SK-N-SH (cell line): Measurements from ENCODE around the gene F7. TPM values are rescaled to one million over a fixed set of nuclear protein-coding genes. Genes with fewer than 3 reads are reported as not detected.

Experiments used
- CTCF ChIA-PET: fragments of 300-600, 350-600 bp; formaldehyde crosslinking; extraction: SDS; loops from one replicate; lab custom pipeline; 2021; lab: Yijun Ruan, JAX
- POLR2A ChIA-PET: fragments of 350-600 bp; sonication (Branson Sonifier 250); formaldehyde crosslinking; extraction: SDS; loops from one replicate; lab custom pipeline; 2020; ENCODE audit warnings: antibody characterized with exemption, inconsistent platforms; lab: Yijun Ruan, JAX
- DNase-seq: peaks from one replicate; pipeline ENCODE4 v3.0.0; 2012
- H2AFZ ChIP-seq: fragments of 200-600 bp; sonication (generic); 2 replicates; pipeline ENCODE4 v1.8.1; 2016; ENCODE audit warnings: antibody characterized with exemption, mild to moderate bottlenecking, low read depth
- H3F3A ChIP-seq: fragments of 200-600 bp; sonication (generic); replicated peaks from 2 replicates; pipeline ENCODE3; 2016; ENCODE audit warnings: antibody characterized with exemption, mild to moderate bottlenecking; ENCODE audit not compliant: insufficient read depth
- H3K27ac ChIP-seq, 2 experiments: fragments of 200-500 bp in 1 of 2; fragments of 200-600 bp in 1 of 2; sonication (Bioruptor generic) in 1 of 2; sonication (generic), shearing (Covaris generic) in 1 of 2; 2 replicates each; pipeline versions ENCODE4 v1.5.1 to v1.6.1; 2014 to 2016; ENCODE audit warnings: low read depth in 2 of 2, inconsistent platforms in 1 of 2, low read length in 1 of 2, mild to moderate bottlenecking in 1 of 2, mixed read lengths in 1 of 2
- H3K27me3 ChIP-seq: fragments of 200-600 bp; sonication (generic), shearing (Covaris generic); 2 replicates; pipeline ENCODE4 v1.6.1; 2016; ENCODE audit warnings: mixed run types; ENCODE audit not compliant: insufficient read depth
- H3K36me3 ChIP-seq, 2 experiments: fragments of 200-500 bp in 1 of 2; fragments of 200-600 bp in 1 of 2; sonication (Bioruptor generic) in 1 of 2; sonication (generic) in 1 of 2; replicated peaks in 1 of 2; 2 replicates each; pipeline versions ENCODE3 to v1.5.1; 2014 to 2016; ENCODE audit warnings: low read length in 1 of 2, mild to moderate bottlenecking in 1 of 2; ENCODE audit not compliant: insufficient read depth in 2 of 2, control insufficient read depth in 1 of 2
- H3K4me1 ChIP-seq, 2 experiments: fragments of 200-500 bp in 1 of 2; fragments of 200-600 bp in 1 of 2; sonication (Bioruptor generic) in 1 of 2; sonication (generic), shearing (Covaris generic) in 1 of 2; 2 replicates each; pipeline versions ENCODE4 v1.5.1 to v1.6.1; 2014 to 2016; ENCODE audit warnings: low read depth in 1 of 2, low read length in 1 of 2, mixed run types in 1 of 2; ENCODE audit not compliant: insufficient read depth in 2 of 2, control insufficient read depth in 1 of 2
- H3K4me2 ChIP-seq: fragments of 200-600 bp; sonication (generic), shearing (Covaris generic); 2 replicates; pipeline ENCODE4 v1.6.1; 2017; ENCODE audit warnings: mixed run types
- H3K4me3 ChIP-seq, 2 experiments: fragments of 200-500 bp in 1 of 2; fragments of 200-600 bp in 1 of 2; sonication (Bioruptor generic) in 1 of 2; sonication (generic), shearing (Covaris generic) in 1 of 2; 2 replicates each; pipeline versions ENCODE4 v1.5.1 to v1.8.1; 2014 to 2016; ENCODE audit warnings: low read depth in 2 of 2, inconsistent platforms in 1 of 2, low read length in 1 of 2, mild to moderate bottlenecking in 1 of 2, mixed read lengths in 1 of 2, moderate library complexity in 1 of 2
- H3K79me2 ChIP-seq: fragments of 200-600 bp; sonication (generic); 2 replicates; pipeline ENCODE4 v1.8.1; 2017; ENCODE audit warnings: mild to moderate bottlenecking; ENCODE audit not compliant: insufficient read depth
- H3K9ac ChIP-seq: fragments of 200-600 bp; sonication (generic); 2 replicates; pipeline ENCODE4 v1.6.1; 2017; ENCODE audit warnings: mixed run types
- H3K9me2 ChIP-seq: fragments of 200-600 bp; sonication (generic); 2 replicates; pipeline ENCODE4 v1.6.1; 2017; ENCODE audit warnings: mixed run types
- H3K9me3 ChIP-seq: fragments of 200-600 bp; sonication (generic); 2 replicates; pipeline ENCODE4 v1.6.1; 2017; ENCODE audit warnings: mixed run types, mild to moderate bottlenecking, moderate library complexity
- H4K20me1 ChIP-seq: fragments of 200-600 bp; sonication (generic); 2 replicates; pipeline ENCODE4 v1.6.1; 2017; ENCODE audit warnings: mild to moderate bottlenecking, mixed run types; ENCODE audit not compliant: insufficient read depth
- EZH2phosphoT487 ChIP-seq: fragments of 200-600 bp; sonication (generic); IDR thresholded peaks from 2 replicates; pipeline ENCODE4 v1.6.1; 2017; ENCODE audit warnings: low read depth, mixed run types, mild to moderate bottlenecking, antibody characterized with exemption, moderate library complexity, borderline replicate concordance
- FOXM1 ChIP-seq: IDR thresholded peaks from 2 replicates; pipeline ENCODE4 v1.4.0; 2012; ENCODE audit warnings: low read depth, mild to moderate bottlenecking
- GATA2 ChIP-seq: sonication (generic); formaldehyde crosslinking; IDR thresholded peaks from 2 replicates; pipeline ENCODE4 v1.5.0; 2020; ENCODE audit warnings: mild to moderate bottlenecking, missing genetic modification reagents
- IRF3 ChIP-seq: fragments of 150-350 bp; IDR thresholded peaks from 2 replicates; pipeline ENCODE4 v1.6.1; 2016; ENCODE audit warnings: mild to moderate bottlenecking, low read depth, low read length
- MEF2A ChIP-seq: IDR thresholded peaks from 2 replicates; pipeline ENCODE4 v1.4.0; 2012; ENCODE audit warnings: low read depth, borderline replicate concordance
- NFIC ChIP-seq: IDR thresholded peaks from 2 replicates; pipeline ENCODE4 v1.4.0; 2012; ENCODE audit warnings: borderline replicate concordance
- PBX3 ChIP-seq: IDR thresholded peaks from 2 replicates; pipeline ENCODE4; 2012
- REST ChIP-seq: IDR thresholded peaks from 2 replicates; pipeline ENCODE4 v1.6.1; 2012; ENCODE audit warnings: mild to moderate bottlenecking, low read depth, low read length, moderate library complexity
- SIN3A ChIP-seq: IDR thresholded peaks from 2 replicates; pipeline ENCODE4 v1.6.1; 2012; ENCODE audit warnings: low read depth, mild to moderate bottlenecking, low read length, moderate library complexity, borderline replicate concordance
- SMC3 ChIP-seq: IDR thresholded peaks from 2 replicates; pipeline ENCODE4 v1.6.1; 2012; ENCODE audit warnings: low read depth, low read length, improper control_type of control experiment
- TAF1 ChIP-seq: IDR thresholded peaks from 2 replicates; pipeline ENCODE4 v1.6.1; 2012; ENCODE audit warnings: low read depth, mild to moderate bottlenecking, low read length, moderate library complexity, borderline replicate concordance
- WGBS: methylation state at CpG from one replicate; pipeline ENCODE4 v1.1.6; 2017; ENCODE audit warnings: low lambda C conversion rate; 5-methylcytosine and 5-hydroxymethylcytosine counted together
- polyA plus RNA-seq, 3 experiments: library from polyadenylated mRNA; depleted of rRNA; stranded (reverse); fragments of >200 nt; gene quantifications; 2 replicates each; pipeline ENCODE4 v1.2.3, GENCODE V29; 2012

Gene F7
- polyA plus RNA-seq, 1 of the 3 experiments (the other 2 are of a cell fraction), result not detected

GRCh38 chr13:113144255-113144629, 38.7 kb downstream of the F7 start:
- Histone ChIP-seq H3F3A (no peaks in the 10 kb centered on the region), H3K4me2 (no peak overlapping the region), H3K79me2 (no peaks in the 10 kb centered on the region), H3K9me3 (no peaks in the 10 kb centered on the region), H3K27me3 (no peaks in the 10 kb centered on the region), H3K4me3 (no peak overlapping the region), H3K36me3 (no peaks in the 10 kb centered on the region), H3K9ac (no peak overlapping the region), H4K20me1 (no peaks in the 10 kb centered on the region), H3K4me1 (no peaks in the 10 kb centered on the region), H3K27ac (no peak overlapping the region), H3K9me2 (no peaks in the 10 kb centered on the region), H2AFZ (no peak overlapping the region)
- no peak for TF ChIP-seq GATA2 (CRISPR knock-in tag)
- TF ChIP-seq SMC3, result no peak
- TF ChIP-seq FOXM1, result no peak
- no peak for TF ChIP-seq MEF2A
- TF ChIP-seq REST, result no peak
- no peak for TF ChIP-seq TAF1
- TF ChIP-seq NFIC, result no peak
- TF ChIP-seq PBX3, result no peak
- CTCF ChIA-PET, result no interaction called here
- DNase-seq, result no peak
- POLR2A ChIA-PET, result no interaction called here
- 81% methylated on average over 11 of the region's 12 CpGs for WGBS

- POLR2A ChIA-PET, result no interaction called here
- Histone ChIP-seq H3K79me2 (no peaks in the 10 kb centered on the region), H3F3A (no peaks in the 10 kb centered on the region), H4K20me1 (no peaks in the 10 kb centered on the region), H3K4me3 (no peak overlapping the region), H3K27me3 (no peaks in the 10 kb centered on the region), H2AFZ (no peak overlapping the region), H3K27ac (no peak overlapping the region), H3K4me1 (no peaks in the 10 kb centered on the region), H3K9ac (no peak overlapping the region), H3K9me3 (no peaks in the 10 kb centered on the region), H3K4me2 (no peak overlapping the region), H3K36me3 (no peaks in the 10 kb centered on the region), H3K9me2 (no peaks in the 10 kb centered on the region)
- DNase-seq, result no peak
- TF ChIP-seq MEF2A, result no peak
- no peak for TF ChIP-seq SIN3A
- TF ChIP-seq IRF3, result no peak
- TF ChIP-seq PBX3, result no peak
- no peak for TF ChIP-seq EZH2phosphoT487
- CTCF ChIA-PET, result interaction anchor here (0.7 to 1.4 kb wide), 2 partner anchors 21 to 209 kb away, joined by 3 to 4 read pairs; no protein-coding TSS in a partner anchor
- 74% methylated on average over 12 of the region's 12 CpGs for WGBS
These were observed 39.9 kb downstream of the F7 start for GRCh38 chr13:113145496-113145895.
